Stimulated activated CD8-positive, alpha-beta memory T cell treated with anti-CD3 and anti-CD28 coated beads, Interleukin-4, amount 100 ng/mL, for 4 hours (primary cell): ENCODE data around the gene KRTAP4-1.
"Not testable (repeated sequence)": the region's sequence is repeated elsewhere in the genome, so short reads cannot be mapped to it uniquely, and the experiment has no call there.

ENCODE experiments used
- DNase-seq, 2 donors: peaks; one replicate each; pipeline ENCODE4 v3.0.0-alpha.2; 2020; ENCODE audit warnings: low read depth in 2 of 2, low spot score in 1 of 2

Gene KRTAP4-1

DNA sequence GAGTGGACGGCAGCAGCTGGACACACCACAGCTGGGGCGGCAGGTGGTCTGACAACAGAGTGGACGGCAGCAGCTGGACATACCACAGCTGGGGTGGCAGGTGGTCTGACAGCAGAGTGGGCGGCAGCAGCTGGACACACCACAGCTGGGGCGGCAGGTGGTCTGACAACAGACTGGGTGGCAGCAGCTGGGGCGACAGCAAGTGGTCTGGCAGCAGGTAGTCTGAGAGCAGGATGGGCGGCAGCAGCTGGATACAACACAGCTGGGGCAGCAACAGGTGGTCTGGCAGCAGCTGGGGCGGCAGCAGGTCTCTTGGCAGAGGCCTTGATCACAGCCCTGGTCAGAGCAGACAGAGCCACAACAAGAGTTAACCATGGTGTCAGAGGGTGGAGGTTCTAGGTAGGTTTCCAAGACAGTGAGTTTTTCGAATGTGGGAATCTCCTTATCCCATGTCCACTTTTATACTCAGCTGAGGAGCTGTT, at the start of gene KRTAP4-1:
Gene KRTAP4-1 (minus strand): TSS at position 432 of the 482 bp plus-strand sequence. CDS start 57 bp downstream, at position 375.
- no peak for DNase-seq

DNA sequence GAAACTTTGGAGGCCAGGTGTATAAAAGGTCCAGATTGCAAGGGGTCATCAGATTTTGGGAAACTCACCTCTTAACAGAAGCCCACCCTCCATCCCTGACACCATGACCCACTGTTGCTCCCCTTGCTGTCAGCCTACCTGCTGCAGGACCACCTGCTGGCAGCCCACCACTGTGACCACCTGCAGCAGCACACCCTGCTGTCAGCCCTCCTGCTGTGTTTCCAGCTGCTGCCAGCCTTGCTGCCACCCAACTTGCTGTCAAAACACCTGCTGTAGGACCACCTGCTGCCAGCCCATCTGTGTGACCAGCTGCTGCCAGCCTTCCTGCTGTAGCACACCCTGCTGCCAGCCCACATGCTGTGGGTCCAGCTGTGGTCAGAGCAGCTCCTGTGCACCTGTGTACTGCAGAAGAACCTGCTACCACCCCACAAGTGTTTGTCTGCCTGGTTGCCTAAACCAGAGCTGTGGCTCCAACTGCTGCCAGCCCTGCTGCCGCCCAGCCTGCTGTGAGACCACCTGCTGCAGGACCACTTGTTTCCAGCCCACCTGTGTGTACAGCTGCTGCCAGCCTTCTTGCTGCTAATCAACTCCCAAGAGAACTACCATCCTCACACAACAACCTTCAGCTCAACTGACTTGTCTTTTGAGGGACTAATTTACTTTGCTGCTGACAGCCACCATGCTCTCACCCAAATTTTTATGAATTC, 47.8 kb upstream of the KRTAP4-1 start, which contains the start of gene KRTAP9-3:
Gene KRTAP9-3 (plus strand): TSS at position 51 of the 707 bp plus-strand sequence. CDS start 53 bp downstream, at position 104.
- not testable (repeated sequence) for DNase-seq

- DNase-seq, result no peak
Observed at GRCh38 chr17:41231731-41232130, 47.0 kb upstream of the KRTAP4-1 start.

DNA sequence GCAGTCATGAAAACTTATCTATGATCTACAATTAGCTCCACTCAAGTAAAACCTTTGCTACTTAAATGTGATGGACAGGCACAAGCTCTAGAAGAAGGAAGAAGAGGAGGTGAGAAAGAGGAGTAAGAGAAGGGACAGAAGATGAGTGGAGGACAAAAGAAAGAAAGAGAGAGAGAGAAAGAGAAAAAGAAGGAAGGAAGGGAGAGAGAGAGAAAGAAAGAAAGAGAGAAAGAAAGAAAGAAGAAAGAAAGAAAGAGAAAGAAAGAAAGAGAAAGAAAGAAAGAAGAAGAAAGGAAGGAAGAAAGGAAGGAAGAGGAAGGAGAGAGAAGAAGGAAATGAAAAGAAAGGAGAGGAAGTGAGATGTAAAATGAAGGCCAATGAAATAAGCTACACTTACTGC, 45.4 kb upstream of the KRTAP4-1 start:
- DNase-seq, result no peak

- not testable (repeated sequence) for DNase-seq
Observed at GRCh38 chr17:41226598-41227095, 41.9 kb upstream of the KRTAP4-1 start, which contains the start of gene KRTAP9-2. TSS of gene KRTAP9-2 (plus strand) at chr17:41226648. CDS start at chr17:41226655, 7 bp downstream.

GRCh38 chr17:41226051-41226450, 41.3 kb upstream of the KRTAP4-1 start:
- DNase-seq, result no peak

DNA sequence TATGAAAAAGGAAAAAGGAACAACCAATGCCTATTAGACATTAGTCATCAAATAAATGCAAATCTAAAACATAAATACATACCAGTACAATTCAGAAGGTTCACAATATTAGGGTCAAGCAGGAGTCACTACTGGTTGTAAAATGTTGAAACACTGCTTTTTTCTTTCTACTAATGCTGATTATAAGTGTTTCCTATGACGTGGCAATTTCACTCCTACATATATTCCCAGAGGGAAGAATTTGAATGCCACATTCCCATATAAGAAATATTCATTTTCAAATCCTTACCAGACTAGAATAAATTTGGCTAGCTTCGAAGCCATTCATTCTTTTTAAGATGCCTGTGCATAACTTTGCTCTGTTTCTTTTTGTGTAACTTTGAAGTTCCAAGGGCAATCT, 39.1 kb upstream of the KRTAP4-1 start:
- no peak for DNase-seq

- no peak for DNase-seq
Observed at GRCh38 chr17:41215681-41216080, 31.0 kb upstream of the KRTAP4-1 start.

- no peak for DNase-seq
Observed at GRCh38 chr17:41212524-41213169, 27.9 kb upstream of the KRTAP4-1 start.

GRCh38 chr17:41211845-41212466, 27.2 kb upstream of the KRTAP4-1 start:
- DNase-seq, result no peak

DNA sequence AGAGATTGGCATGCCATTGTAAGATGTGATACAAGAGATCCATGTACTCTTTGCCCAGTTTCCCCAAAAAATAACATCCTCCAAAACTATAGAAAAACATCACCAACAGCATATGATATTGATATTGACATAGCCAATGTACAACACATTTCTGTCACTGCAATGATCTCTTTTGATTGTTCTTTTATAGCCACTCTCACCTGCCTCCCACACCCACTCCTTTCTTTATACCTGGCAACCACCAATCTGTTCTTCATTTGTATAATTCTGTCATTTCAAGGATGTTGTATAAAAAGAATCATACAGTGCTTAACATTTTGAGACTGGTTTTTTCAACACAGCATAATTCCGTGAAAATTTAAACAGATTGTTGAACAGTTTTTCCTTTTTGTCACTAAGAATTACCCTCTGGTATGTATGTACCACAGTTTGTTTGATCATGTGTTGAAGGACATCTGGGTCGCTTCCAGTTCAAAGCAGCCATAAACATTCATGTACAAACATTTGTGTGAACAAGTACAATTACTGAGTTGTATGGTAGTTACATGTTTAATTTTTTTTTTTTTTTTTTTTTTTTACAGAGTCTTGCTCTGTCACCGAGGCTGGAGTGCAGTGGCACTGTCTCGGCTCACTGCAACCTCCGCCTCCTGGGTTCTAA, 14.8 kb upstream of the KRTAP4-1 start:
- DNase-seq, result no peak

DNA sequence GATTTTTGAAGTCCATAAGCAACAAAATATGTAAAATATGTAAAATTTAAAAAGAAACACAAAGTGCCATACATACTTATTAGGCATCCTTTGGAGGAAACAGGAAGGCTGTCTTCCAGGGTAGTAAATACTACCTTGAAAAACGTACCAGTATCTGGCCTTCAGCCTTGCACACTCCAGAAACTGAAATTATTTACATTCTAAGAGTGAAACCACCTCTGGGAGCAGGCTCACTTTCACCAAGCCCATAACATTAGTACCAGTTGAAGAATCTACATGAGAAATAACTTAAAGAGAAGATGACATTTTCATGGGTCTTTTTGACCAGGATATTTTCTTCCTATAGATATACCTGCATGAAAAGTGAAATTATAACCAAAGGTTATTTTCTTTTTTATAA, 11.4 kb upstream of the KRTAP4-1 start:
- DNase-seq, result no peak

DNA sequence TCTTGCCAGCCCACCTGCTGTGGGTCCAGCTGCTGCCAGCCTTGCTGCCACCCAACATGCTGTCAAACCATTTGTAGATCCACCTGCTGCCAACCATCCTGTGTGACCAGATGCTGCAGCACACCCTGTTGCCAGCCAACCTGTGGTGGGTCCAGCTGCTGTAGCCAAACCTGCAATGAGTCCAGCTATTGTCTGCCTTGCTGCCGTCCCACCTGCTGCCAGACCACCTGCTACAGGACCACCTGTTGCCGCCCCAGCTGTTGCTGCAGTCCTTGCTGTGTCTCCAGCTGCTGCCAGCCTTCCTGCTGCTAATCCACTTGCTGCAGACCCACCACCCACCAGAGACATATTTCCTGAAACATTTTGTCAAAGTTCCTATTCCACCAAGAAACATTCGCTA, 5.6 kb upstream of the KRTAP4-1 start:
- DNase-seq, result no peak

DNA sequence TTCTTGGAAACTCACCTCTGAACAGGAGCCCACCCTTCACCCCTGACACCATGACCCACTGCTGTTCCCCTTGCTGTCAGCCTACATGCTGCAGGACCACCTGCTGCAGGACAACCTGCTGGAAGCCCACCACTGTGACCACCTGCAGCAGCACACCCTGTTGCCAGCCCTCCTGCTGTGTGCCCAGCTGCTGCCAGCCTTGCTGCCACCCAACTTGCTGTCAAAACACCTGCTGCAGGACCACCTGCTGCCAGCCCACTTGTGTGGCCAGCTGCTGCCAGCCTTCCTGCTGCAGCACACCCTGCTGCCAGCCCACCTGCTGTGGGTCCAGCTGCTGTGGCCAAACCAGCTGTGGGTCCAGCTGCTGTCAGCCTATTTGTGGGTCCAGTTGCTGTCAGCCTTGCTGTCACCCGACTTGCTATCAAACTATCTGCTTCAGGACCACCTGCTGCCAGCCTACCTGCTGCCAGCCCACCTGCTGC, 5.2 kb upstream of the KRTAP4-1 start, which contains the start of gene KRTAP9-1:
Gene KRTAP9-1 (plus strand): TSS at position 51 of the 482 bp plus-strand sequence. CDS start 0 bp downstream, at position 51.
- not testable (repeated sequence) for DNase-seq

GRCh38 chr17:41186872-41187271, 2.2 kb upstream of the KRTAP4-1 start:
- DNase-seq, result no peak

GRCh38 chr17:41185001-41185400, 290 bp upstream of the KRTAP4-1 start:
- DNase-seq, result no peak

DNA sequence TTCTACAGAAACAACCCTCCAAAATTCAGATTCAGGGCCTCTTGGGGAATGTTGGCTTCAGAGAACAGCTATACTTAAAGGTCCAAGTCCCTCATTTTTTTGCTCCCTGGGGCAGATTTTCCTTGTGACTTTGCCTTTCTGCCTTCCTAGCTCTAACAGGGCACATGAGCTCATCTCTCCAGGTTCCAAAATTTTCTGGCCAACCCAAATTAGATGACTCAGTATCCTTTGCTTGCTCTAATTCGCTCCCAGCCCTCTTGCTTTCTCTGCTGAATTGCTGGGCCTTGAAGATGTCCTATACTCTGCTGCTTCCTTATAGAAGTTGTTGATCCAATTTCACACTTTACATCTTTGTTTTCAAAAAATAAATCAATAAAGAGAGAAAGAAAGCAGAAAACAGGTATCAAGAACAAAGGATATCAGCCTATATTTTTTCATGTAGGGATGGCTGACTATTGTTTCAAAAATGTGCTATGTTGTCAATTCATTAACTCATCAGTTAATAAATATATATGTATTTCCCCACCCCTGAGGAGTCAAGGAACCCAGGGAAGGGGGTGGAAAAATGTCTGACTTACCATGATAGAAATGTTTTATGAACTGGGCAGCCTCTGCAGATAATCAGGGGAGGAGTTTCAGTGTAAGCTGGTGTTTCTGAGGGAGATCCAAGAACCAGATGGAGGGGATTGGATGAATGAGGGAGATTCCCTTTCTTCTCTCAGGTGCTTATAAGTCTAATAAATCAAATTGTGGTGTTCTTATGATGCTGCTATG, 5.7 kb downstream of the KRTAP4-1 start:
- DNase-seq, result no peak

DNA sequence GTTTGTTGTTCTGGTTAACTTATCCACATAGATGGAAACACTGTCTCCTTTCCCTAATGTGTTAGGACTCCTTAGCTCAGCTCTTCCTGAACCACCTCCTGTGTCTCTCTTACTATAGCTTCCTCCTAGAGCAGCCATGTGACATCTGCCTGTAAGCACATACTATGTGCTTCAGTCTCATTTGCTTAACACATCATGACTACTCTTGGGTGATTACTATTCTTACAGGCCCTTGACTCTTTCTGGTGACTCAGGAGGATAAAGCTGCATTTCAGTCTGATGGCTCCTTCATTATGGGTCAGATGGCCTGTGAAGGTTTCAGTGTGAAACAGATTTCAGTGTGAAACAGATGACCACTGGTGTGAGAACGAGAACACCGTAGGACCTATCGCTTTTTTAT, 6.4 kb downstream of the KRTAP4-1 start:
- no peak for DNase-seq

- DNase-seq, result no peak
Observed at GRCh38 chr17:41177727-41178271, 6.9 kb downstream of the KRTAP4-1 start, which contains the start of gene KRTAP4-2. TSS of gene KRTAP4-2 (minus strand) at chr17:41178221. CDS start at chr17:41178164, 57 bp downstream.
